K562 (cell line): ENCODE data around the gene NMNAT1. TPM values are rescaled to one million over a fixed set of nuclear protein-coding genes. Genes with fewer than 3 reads are reported as not detected.

Experiments
- ATAC-seq: fragments of 200-7000 bp; cut with Tn5 transposase; 3 replicates; pipeline ENCODE4 v1.9.1; 2020; ENCODE audit warnings: moderate library complexity
- BruUV-seq: library from RNA; stranded (reverse); fragments of 400-500 nt; replicated peaks from 2 replicates; lab custom pipeline; 2021; lab: Mats Ljungman, UMichigan
- CTCF ChIA-PET: fragments of 300-600 bp; formaldehyde crosslinking; extraction: SDS; loops from one replicate; lab custom pipeline; 2021; ENCODE audit warnings: low intra/inter-chr PET ratio; lab: Yijun Ruan, JAX
- POLR2A ChIA-PET: fragments of 300-600, 350-650 bp; sonication (Branson Sonifier 250); formaldehyde crosslinking; extraction: SDS; loops from one replicate; lab custom pipeline; 2021; ENCODE audit warnings: antibody characterized with exemption, inconsistent platforms; lab: Yijun Ruan, JAX
- DNase-seq, 4 experiments: peaks; one replicate each; pipeline versions ENCODE4 v3.0.0 to v3.0.0-alpha.2; 2011 to 2018; ENCODE audit warnings: low spot score in 3 of 4, mixed read lengths in 3 of 4; ENCODE audit errors: extremely low read depth in 1 of 4
- FAIRE-seq: peaks from 2 replicates; lab custom pipeline; 2011; peaks lifted over from hg19 to GRCh38; lab: Jason Lieb, UNC
- H2AFZ ChIP-seq: 2 replicates; pipeline ENCODE4 v1.6.0; 2011; ENCODE audit warnings: low read depth, low read length, control low read depth, inconsistent platforms
- H3K27ac ChIP-seq: fragments of 200-600 bp; 3 replicates; pipeline ENCODE4 v1.8.0; 2011; ENCODE audit warnings: low read depth, mild to moderate bottlenecking, control low read depth, inconsistent platforms, low read length, moderate library complexity, mixed read lengths; ENCODE audit errors: extremely low read depth
- H3K27me3 ChIP-seq, 2 experiments: fragments of 300-600 bp in 1 of 2; 2 replicates in 1 of 2; 3 replicates in 1 of 2; pipeline versions ENCODE4 v1.6.0 to v1.8.0; 2011; ENCODE audit warnings: inconsistent platforms in 2 of 2, low read length in 2 of 2, mild to moderate bottlenecking in 1 of 2, mixed read lengths in 1 of 2, moderate library complexity in 1 of 2; ENCODE audit not compliant: control insufficient read depth in 2 of 2, insufficient read depth in 2 of 2
- H3K36me3 ChIP-seq: fragments of 300-600 bp; 3 replicates; pipeline ENCODE4 v1.8.0; 2011; ENCODE audit warnings: mild to moderate bottlenecking, low read length, inconsistent platforms; ENCODE audit not compliant: control insufficient read depth, insufficient read depth
- H3K4me1 ChIP-seq, 2 experiments: fragments of 200-600 bp in 1 of 2; replicated peaks in 1 of 2; 2 replicates in 1 of 2; 3 replicates in 1 of 2; pipeline versions ENCODE4 v1.5.1 to v1.8.0; 2011; ENCODE audit warnings: inconsistent platforms in 2 of 2, low read length in 2 of 2, mild to moderate bottlenecking in 1 of 2, mixed read lengths in 1 of 2, moderate library complexity in 1 of 2; ENCODE audit not compliant: control insufficient read depth in 2 of 2, insufficient read depth in 2 of 2
- H3K4me2 ChIP-seq: 2 replicates; pipeline ENCODE4 v1.6.1; 2011; ENCODE audit warnings: low read length, control low read depth, inconsistent platforms, mixed read lengths; ENCODE audit not compliant: insufficient read depth
- H3K4me3 ChIP-seq: fragments of 200-600 bp; sonication (generic), shearing (Covaris generic); 2 replicates; pipeline ENCODE4 v1.5.1; 2016; ENCODE audit warnings: control low read depth, inconsistent platforms
- H3K79me2 ChIP-seq: fragments of 200-600 bp; 3 replicates; pipeline ENCODE4 v1.8.0; 2011; ENCODE audit warnings: low read length, inconsistent platforms; ENCODE audit not compliant: control insufficient read depth, insufficient read depth
- H3K9ac ChIP-seq, 2 experiments: 2 replicates each; pipeline versions ENCODE4 v1.6.0 to v1.6.1; 2011; ENCODE audit warnings: low read depth in 2 of 2, low read length in 2 of 2, control low read depth in 1 of 2, inconsistent platforms in 1 of 2, mild to moderate bottlenecking in 1 of 2, mixed read lengths in 1 of 2; ENCODE audit not compliant: insufficient read depth in 1 of 2
- H3K9me1 ChIP-seq: one replicate; pipeline ENCODE4 v1.6.0; 2011; ENCODE audit warnings: inconsistent platforms, mild to moderate bottlenecking, low read length, moderate library complexity; ENCODE audit not compliant: control insufficient read depth, insufficient read depth
- H3K9me3 ChIP-seq: replicated peaks from 2 replicates; pipeline ENCODE4 v1.5.1; 2011; ENCODE audit warnings: low read depth, low read length, inconsistent platforms; ENCODE audit not compliant: control insufficient read depth, insufficient read depth
- H4K20me1 ChIP-seq: replicated peaks from 2 replicates; pipeline ENCODE4 v1.6.1; 2011; ENCODE audit warnings: low read length, inconsistent platforms, mixed read lengths; ENCODE audit not compliant: control insufficient read depth, insufficient read depth
- CBX3 ChIP-seq, 2 experiments: IDR thresholded peaks; 1 replicate in 1 of 2; 2 replicates in 1 of 2; pipeline ENCODE4 v1.6.1; 2012; ENCODE audit warnings: inconsistent platforms in 2 of 2, low read length in 2 of 2, borderline replicate concordance in 1 of 2, control low read depth in 1 of 2
- CC2D1A ChIP-seq: fragments of 450-650 bp; IDR thresholded peaks from 2 replicates; pipeline ENCODE4 v1.6.1; 2017; ENCODE audit warnings: mild to moderate bottlenecking
- DDX20 ChIP-seq: fragments of 450-650 bp; IDR thresholded peaks from 2 replicates; pipeline ENCODE4 v1.6.1; 2016; ENCODE audit warnings: missing genetic modification characterization, low read depth, mild to moderate bottlenecking, missing compliant biosample characterization, moderate library complexity
- HMGN3 ChIP-seq: IDR thresholded peaks from 2 replicates; pipeline ENCODE4 v1.6.1; 2011; ENCODE audit warnings: borderline replicate concordance, low read depth, mild to moderate bottlenecking, mixed read lengths, low read length; ENCODE audit not compliant: insufficient read length; ENCODE audit errors: extremely low read depth
- HMGXB4 ChIP-seq: sonication (generic); formaldehyde crosslinking; IDR thresholded peaks from 2 replicates; pipeline ENCODE4 v1.8.1; 2023; ENCODE audit warnings: mild to moderate bottlenecking, missing genetic modification reagents
- RAD21 ChIP-seq, 2 experiments: fragments of 250-450 bp in 1 of 2; fragments of 450-650 bp in 1 of 2; sonication (Bioruptor Pico) in 1 of 2; formaldehyde crosslinking in 1 of 2; IDR thresholded peaks in 1 of 2; conservative IDR thresholded peaks in 1 of 2; 2 replicates each; pipeline versions ENCODE4 v1.4.0 to v1.8.0; 2020 to 2022; ENCODE audit warnings: mild to moderate bottlenecking in 2 of 2, moderate library complexity in 1 of 2
- ZBTB1 ChIP-seq: sonication (generic); formaldehyde crosslinking; IDR thresholded peaks from 2 replicates; pipeline ENCODE4 v1.8.1; 2023; ENCODE audit warnings: missing genetic modification reagents, low read depth, mild to moderate bottlenecking, borderline replicate concordance
- ZC3H4 ChIP-seq: sonication (generic); formaldehyde crosslinking; IDR thresholded peaks from 2 replicates; pipeline ENCODE4 v1.9.0; 2021; ENCODE audit warnings: missing genetic modification reagents, borderline replicate concordance
- ZHX1 ChIP-seq: fragments of 150-350 bp; conservative IDR thresholded peaks from 2 replicates; pipeline ENCODE4 v1.6.1; 2014; ENCODE audit warnings: low read length
- ZNF766 ChIP-seq: fragments of 200-800 bp; sonication (Bioruptor generic); conservative IDR thresholded peaks from 2 replicates; pipeline ENCODE4 v1.6.1; 2016; ENCODE audit warnings: missing genetic modification characterization, missing compliant biosample characterization
- WGBS: fragments of 100-300 bp; shearing (Covaris generic); methylation state at CpG from one replicate; pipeline ENCODE4 v1.1.6; 2016; ENCODE audit warnings: low coverage, mixed read lengths; ENCODE audit not compliant: insufficient coverage; ENCODE audit errors: missing lambda C conversion rate; 5-methylcytosine and 5-hydroxymethylcytosine counted together
- in situ Hi-C: fragments of 300-500 bp; cut with MboI; formaldehyde crosslinking; loops from 4 replicates; pipeline ENCODE4 v1.15.0; 2018; ENCODE audit warnings: inconsistent platforms, mixed read lengths
- intact Hi-C: fragments of 100-400 bp; cut with micrococcal nuclease; formaldehyde crosslinking; loops from 2 replicates; pipeline ENCODE4 v1.14.2; 2022
- polyA plus RNA-seq, 8 experiments: library from polyadenylated mRNA; depleted of rRNA in 4 of 8; stranded (reverse) in 5 of 8; unstranded in 3 of 8; fragments of >200 nt; fragmentation: Nextera tagmentation in 2 of 8; fragmentation: Illumina TruSeq in 1 of 8; extraction: Ambion mirVana in 2 of 8; extraction: Trizol in 1 of 8; gene quantifications; 2 replicates each; pipeline versions ENCODE4 v1.2.1 to v1.2.3, GENCODE V29; 2011 to 2014; ENCODE audit warnings: inconsistent platforms in 1 of 8, missing spikeins in 1 of 8
- total RNA-seq, 7 experiments: library from RNA; depleted of rRNA in 6 of 7; stranded (reverse); fragments of >200 nt in 6 of 7; fragmentation: Illumina TruSeq in 2 of 7; extraction: Trizol in 2 of 7; gene quantifications; 2 replicates each; pipeline versions ENCODE4 v1.2.1 to v1.2.3, GENCODE V29; 2011 to 2021; ENCODE audit warnings: low replicate concordance in 1 of 7
- TF ChIP-seq, protein P1 (sequence below): fragments of 450-650 bp; IDR thresholded peaks from 2 replicates; pipeline ENCODE4 v1.6.1; 2017; ENCODE audit warnings: mild to moderate bottlenecking, moderate library complexity
- TF ChIP-seq, protein P2 (sequence below): sonication (generic); formaldehyde crosslinking; IDR thresholded peaks from 2 replicates; pipeline ENCODE4 v1.8.1; 2022; ENCODE audit warnings: missing genetic modification reagents
- TF ChIP-seq, protein P3 (sequence below): fragments of 200-800 bp; sonication (Bioruptor generic); IDR thresholded peaks from 2 replicates; pipeline ENCODE4 v1.6.1; 2017; ENCODE audit warnings: missing genetic modification characterization, missing compliant biosample characterization

The NMNAT1 gene
- total and polyA plus RNA-seq, 9 of the 15 experiments (the other 6 are each of a cell fraction or from before 2014, with no cell fraction given): 5.1 to 14.6 (median 12.1) TPM

GRCh38 chr1:10031461-10031860, 88.2 kb downstream of the NMNAT1 start:
- POLR2A ChIA-PET: no interaction called here
- Histone ChIP-seq H3K27me3 (no peaks in the 10 kb centered on the region), H3K27ac (no peak overlapping the region), H3K79me2 (peaks cover 35% of the 10 kb centered on the region), H4K20me1 (no peaks in the 10 kb centered on the region), H2AFZ (no peak overlapping the region), H3K4me3 (no peak overlapping the region), H3K4me1 (peaks cover 3 to 14% of the 10 kb centered on the region in 2 experiments; a peak in 2 of 5 replicates), H3K4me2 (no peak overlapping the region), H3K36me3 (peaks cover under 1% of the 10 kb centered on the region; the same call in 1 of the 3 replicates), H3K9ac (no peak overlapping the region), H3K9me1 (no peaks in the 10 kb centered on the region), H3K9me3 (no peaks in the 10 kb centered on the region)
- no TSS peak for BruUV-seq
- ATAC-seq (no peak), DNase-seq (no peak), FAIRE-seq (no peak)
- 97% methylated on average over 3 of the region's 3 CpGs for WGBS
- intact Hi-C loops: loop anchor here (10.0 kb wide), 1 partner anchor 393 kb away; no protein-coding TSS in a partner anchor
- CTCF ChIA-PET: interaction anchor here (0.7 to 1.8 kb wide), 2 partner anchors 89 to 157 kb away, joined by 3 to 5 read pairs; no protein-coding TSS in a partner anchor
- in situ Hi-C loops: no loop called here
- TF ChIP-seq, protein P1, sequence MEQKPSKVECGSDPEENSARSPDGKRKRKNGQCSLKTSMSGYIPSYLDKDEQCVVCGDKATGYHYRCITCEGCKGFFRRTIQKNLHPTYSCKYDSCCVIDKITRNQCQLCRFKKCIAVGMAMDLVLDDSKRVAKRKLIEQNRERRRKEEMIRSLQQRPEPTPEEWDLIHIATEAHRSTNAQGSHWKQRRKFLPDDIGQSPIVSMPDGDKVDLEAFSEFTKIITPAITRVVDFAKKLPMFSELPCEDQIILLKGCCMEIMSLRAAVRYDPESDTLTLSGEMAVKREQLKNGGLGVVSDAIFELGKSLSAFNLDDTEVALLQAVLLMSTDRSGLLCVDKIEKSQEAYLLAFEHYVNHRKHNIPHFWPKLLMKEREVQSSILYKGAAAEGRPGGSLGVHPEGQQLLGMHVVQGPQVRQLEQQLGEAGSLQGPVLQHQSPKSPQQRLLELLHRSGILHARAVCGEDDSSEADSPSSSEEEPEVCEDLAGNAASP: no peak
- TF ChIP-seq, protein P2, sequence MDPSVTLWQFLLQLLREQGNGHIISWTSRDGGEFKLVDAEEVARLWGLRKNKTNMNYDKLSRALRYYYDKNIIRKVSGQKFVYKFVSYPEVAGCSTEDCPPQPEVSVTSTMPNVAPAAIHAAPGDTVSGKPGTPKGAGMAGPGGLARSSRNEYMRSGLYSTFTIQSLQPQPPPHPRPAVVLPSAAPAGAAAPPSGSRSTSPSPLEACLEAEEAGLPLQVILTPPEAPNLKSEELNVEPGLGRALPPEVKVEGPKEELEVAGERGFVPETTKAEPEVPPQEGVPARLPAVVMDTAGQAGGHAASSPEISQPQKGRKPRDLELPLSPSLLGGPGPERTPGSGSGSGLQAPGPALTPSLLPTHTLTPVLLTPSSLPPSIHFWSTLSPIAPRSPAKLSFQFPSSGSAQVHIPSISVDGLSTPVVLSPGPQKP (CRISPR knock-in tag): no peak
- TF ChIP-seq HMGN3 (no peak), DDX20 (tag) (no peak), HMGXB4 (no peak), CBX3 (IDR thresholded peaks at IDR 0.05; ENCODE audit: borderline replicate concordance in 1 of 2, low read length in 2 of 2) (no peak), RAD21 (CRISPR knock-in tag; conservative IDR thresholded peaks at IDR 0.05 in 1 of 2, IDR thresholded peaks at IDR 0.05 in 1 of 2) (no peak), ZHX1 (no peak), ZNF766 (no peak), ZC3H4 (CRISPR knock-in tag) (no peak), CC2D1A (no peak), ZBTB1 (CRISPR knock-in tag) (no peak)
- TF ChIP-seq, protein P3, sequence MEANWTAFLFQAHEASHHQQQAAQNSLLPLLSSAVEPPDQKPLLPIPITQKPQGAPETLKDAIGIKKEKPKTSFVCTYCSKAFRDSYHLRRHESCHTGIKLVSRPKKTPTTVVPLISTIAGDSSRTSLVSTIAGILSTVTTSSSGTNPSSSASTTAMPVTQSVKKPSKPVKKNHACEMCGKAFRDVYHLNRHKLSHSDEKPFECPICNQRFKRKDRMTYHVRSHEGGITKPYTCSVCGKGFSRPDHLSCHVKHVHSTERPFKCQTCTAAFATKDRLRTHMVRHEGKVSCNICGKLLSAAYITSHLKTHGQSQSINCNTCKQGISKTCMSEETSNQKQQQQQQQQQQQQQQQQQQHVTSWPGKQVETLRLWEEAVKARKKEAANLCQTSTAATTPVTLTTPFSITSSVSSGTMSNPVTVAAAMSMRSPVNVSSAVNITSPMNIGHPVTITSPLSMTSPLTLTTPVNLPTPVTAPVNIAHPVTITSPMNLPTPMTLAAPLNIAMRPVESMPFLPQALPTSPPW (CRISPR knock-in tag): no peak
